Measurements from ENCODE around the gene EPHA4.

EPHA4 gene

GRCh38 chr2:221381928-221382488 is 190.1 kb downstream of the EPHA4 start:
- no peak for FAIRE-seq

- FAIRE-seq: no peak
These were observed 191.4 kb downstream of the EPHA4 start for GRCh38 chr2:221380686-221381085.

- no peak for FAIRE-seq
These were observed 192.0 kb downstream of the EPHA4 start for GRCh38 chr2:221380062-221380461.

DNA sequence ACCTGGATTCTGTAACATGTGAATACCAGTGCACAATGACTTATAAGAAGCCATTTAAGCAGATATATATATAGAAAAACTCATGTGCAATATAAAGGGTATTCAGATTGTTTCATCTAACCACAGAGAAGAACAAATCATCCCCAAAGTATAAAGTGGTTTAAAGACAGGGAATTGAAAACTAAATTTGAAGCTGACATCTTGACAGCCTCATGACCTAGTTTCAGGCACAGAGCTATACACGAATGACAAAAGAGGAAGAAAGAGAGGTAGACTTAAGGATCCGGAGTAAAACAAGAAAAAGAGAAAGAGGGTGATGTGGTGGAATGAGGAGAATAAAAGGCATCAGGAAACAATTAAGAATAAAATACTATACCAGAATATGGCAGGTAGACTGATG is 194.5 kb downstream of the EPHA4 start:
- no peak for FAIRE-seq

- no peak for FAIRE-seq
These were observed 195.0 kb downstream of the EPHA4 start for GRCh38 chr2:221377066-221377465.

DNA sequence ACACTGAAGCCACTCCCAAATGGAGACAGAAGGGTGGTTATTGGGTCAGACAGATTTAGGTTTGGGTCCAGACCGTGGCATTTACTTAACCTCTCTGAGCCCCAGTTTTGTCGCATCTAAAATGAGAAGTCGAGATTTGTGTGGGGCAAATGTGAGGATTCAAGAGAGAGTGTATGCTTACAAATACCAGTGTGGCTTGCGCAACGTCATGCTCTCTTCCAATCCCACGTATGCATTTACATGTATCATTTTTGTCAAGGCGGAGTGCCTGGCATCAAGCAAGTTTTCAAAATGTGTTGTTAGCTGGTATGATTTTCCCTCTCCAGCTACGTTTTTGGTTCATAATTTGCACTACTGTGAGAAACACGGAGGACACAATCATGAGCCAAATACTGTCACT is 197.9 kb downstream of the EPHA4 start:
- no peak for FAIRE-seq

DNA sequence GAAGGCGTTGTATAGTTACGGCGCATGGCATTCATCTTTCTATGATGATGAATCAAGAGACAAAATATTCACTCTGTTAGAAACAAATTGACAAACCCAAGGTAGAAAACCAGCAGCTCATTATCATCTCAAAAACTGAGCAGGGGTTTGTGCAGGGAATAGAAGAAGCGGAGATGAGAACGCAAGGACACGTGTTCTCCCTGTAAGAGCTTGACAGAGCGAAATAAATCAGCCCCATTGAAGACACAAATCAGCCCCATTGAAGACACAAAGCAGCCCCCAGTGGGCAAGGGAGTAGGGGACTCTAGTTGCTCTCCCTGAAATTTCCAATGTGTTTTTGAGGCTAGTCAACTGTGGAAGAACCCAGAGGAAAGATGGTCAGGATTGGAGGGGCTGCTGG is 199.2 kb downstream of the EPHA4 start:
- FAIRE-seq: no peak

DNA sequence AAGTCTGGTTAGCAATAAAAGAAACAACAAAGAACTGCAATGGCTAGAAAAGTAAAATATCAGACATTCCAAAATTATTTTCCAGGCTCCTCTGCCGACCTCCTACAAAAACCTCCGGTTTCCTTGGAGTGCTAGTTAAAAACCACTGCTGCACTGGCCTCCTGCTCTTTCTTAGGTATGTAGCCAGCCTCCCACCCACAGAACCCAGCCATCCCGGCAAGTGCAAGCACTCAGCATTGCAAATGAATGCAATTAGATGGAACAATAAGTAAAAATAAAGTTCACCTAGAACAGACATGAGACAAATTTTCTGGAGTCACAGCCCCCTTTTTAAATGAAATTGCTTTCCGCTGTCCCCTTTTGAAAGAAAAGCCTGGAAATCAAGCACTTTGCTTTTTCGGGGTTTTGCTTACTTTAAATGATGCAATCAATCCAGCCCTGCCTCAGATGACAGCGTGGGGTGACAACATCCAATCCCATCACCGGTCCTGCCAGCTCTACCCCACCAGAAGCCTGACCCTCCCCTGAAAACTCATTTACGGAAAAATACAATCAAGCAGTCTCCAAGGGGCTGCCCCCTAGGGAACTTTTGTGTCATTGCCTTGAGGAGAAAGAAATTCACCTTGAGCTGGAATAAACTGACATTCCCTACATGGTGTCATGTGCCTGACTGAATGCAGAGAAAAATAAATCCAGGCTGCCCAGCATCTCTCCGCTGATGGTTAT is 199.8 kb downstream of the EPHA4 start:
- no peak for FAIRE-seq

DNA sequence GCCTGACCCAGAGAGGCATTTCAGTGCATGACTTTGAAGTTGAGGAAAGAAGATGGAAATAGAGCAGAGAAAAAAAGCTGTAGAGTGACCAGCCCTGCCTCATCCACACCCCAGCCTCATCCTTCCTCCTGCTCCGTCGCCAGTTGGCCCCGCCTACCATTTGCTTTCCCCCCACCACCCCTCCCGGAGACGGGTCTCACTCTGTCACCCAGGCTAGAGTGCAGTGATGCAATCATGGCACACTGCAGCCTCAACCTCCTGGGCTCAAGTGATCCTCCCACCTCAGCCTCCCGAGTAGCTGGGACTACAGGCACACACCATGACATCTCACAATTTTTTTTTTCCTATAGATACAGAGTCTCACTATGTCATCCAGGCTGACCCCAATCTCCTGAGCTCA is 200.8 kb downstream of the EPHA4 start:
- no peak for FAIRE-seq

- FAIRE-seq: no peak
These were observed 201.3 kb downstream of the EPHA4 start for GRCh38 chr2:221370857-221371211.

GRCh38 chr2:221370076-221370856 is 201.8 kb downstream of the EPHA4 start:
- FAIRE-seq: no peak
